Measurements from ENCODE around the gene PAX8.

Gene PAX8

DNA sequence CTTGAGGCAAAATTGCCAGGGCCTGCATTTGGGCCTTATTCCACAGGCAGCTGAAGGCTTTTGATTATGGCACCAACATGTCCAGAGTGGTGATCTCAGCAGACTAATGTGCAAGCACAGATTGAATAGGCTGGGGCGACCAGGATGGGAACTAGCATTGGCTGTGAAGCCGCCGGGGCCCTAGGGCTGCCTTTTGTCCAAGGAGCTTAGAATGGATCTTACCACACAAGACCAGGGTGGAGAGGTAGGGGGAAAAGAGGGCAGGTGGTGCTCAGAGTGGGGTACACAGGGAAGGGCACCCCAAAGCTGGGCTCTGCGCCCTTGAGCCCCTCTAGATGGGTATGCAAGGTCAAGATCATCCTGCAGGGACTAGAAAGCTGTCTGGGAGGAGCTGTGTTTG, 81.9 kb downstream of the PAX8 start:
- intact Hi-C loops (cut with DNase I), result no loop called here
- DNase-seq, result peak in 3 of 10 donors; percentile 36 to 75 (median 62)

DNA sequence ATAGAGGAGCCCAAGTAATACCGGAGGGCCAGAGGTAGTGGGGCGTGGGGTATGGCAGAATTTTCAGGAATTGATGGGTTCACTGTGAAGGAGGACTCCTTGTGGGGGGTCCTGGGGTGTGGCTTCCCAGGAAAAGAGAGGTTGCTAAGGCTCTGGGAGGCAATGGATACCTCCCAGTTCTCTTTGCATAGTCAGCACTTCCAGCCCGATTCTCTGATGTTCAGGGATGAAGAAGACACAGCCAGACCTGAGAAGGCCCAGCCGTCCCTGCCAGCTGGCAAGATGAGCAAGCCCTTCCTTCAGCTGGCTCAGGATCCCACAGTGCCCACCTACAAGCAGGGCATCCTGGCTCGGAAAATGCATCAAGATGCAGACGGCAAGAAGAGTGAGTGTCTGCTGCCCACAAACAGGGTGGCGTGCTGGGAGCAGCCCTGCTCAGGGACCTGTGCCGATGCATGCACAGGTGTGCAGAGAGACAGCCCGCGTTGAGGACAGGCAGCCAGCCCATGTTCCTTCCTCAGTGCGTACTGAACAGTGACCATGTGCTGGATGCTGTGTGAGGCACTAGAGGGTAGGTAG, 82.7 kb downstream of the PAX8 start:
- intact Hi-C loops (cut with DNase I), result no loop called here
- peak in 4 of 10 donors; percentile 44 to 90 (median 60) for DNase-seq

- intact Hi-C loops (cut with DNase I), result no loop called here
- DNase-seq, result peak in 2 of 10 donors; percentile 39 to 66
Measured at GRCh38 chr2:113192459-113193100, 86.1 kb downstream of the PAX8 start.

DNA sequence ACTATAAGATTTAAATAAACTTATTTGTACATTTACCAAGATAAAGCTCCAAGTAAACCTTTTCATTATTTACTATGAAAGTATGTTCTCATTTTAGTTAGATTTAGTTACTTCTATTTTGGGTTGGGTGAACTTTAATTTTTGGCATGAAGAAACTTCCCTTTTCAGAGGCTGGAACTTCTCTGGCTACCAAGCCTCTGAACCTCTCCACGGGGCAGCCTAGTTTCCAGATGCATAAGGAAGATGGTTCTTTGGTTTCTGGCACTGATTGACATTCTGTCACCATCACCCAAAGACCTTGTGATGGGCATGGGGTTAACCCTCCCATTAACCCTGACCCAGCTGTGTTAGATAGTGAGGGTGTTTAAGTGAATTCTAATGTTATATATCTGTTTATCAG, 87.8 kb downstream of the PAX8 start:
- intact Hi-C loops (cut with DNase I), result no loop called here
- DNase-seq, result peak in 2 of 10 donors; percentile 7 to 14

GRCh38 chr2:113187771-113188170, 91.0 kb downstream of the PAX8 start:
- DNase-seq, result no peak
- intact Hi-C loops (cut with DNase I), result no loop called here

GRCh38 chr2:113186433-113186796, 92.3 kb downstream of the PAX8 start:
- intact Hi-C loops (cut with DNase I), result no loop called here
- peak in 3 of 10 donors; percentile 10 to 64 (median 32) for DNase-seq

GRCh38 chr2:113185664-113186432, 92.9 kb downstream of the PAX8 start:
- intact Hi-C loops (cut with DNase I), result no loop called here
- peak in 4 of 10 donors; percentile 49 to 90 (median 74) for DNase-seq

DNA sequence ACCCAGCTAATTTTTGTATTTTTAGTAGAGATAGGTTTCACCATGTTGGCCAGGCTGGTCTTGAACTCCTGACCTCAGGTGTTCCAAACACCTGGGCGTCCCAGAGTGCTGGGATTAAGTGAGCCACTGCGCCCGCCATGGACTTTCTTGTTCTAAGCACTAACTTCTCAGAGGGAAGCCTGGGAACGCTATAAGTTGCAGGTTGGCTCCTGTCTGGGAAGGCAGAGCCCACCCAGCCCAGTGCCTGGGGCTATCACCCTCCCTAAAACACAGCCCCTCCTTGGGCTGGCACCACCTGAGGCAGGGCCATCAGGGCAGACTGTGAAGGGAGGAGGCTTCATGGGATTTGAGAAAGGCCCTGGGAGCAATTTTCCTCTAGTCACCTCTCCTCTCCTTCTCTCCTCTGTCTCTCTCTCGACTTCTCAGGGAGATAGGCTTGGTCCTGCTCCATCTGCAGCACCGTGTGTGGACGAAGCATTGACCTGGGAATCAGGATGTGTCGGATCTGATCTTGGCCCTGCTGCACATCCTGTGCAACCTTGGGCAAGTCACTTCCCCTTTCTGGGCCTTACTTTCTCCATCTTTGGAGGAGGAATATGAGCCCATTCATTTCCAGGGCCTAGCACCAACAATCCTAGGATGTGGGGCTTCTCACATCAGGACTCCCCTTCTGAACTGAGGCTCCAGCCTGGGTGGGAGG, 94.0 kb downstream of the PAX8 start:
- peak in 3 of 10 donors; percentile 32 to 55 (median 44) for DNase-seq
- intact Hi-C loops (cut with DNase I), result no loop called here

GRCh38 chr2:113183703-113184102, 95.0 kb downstream of the PAX8 start:
- peak in 3 of 10 donors; percentile 11 to 31 (median 16) for DNase-seq
- intact Hi-C loops (cut with DNase I), result no loop called here

DNA sequence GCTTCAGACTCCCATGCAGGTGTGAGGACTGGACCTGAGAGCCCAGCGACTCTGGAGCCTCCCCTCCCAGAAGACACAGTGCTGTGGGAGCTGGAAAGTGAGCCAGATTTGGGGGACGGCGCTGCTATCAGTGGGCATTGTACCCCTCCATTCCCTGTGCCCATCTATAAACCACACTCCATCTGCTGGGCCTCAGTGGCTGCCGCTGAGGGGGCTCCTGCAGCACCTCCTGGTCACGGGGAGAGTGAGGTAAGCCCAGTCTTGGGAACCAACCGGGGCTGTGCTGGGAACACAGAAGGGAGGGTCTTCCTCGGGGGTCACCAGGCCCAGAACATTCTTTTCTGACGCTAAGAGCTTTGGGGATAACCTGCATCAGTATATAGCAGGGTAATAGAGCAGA, 95.5 kb downstream of the PAX8 start:
- peak in 3 of 10 donors; percentile 24 to 57 (median 39) for DNase-seq
- intact Hi-C loops (cut with DNase I), result no loop called here

DNA sequence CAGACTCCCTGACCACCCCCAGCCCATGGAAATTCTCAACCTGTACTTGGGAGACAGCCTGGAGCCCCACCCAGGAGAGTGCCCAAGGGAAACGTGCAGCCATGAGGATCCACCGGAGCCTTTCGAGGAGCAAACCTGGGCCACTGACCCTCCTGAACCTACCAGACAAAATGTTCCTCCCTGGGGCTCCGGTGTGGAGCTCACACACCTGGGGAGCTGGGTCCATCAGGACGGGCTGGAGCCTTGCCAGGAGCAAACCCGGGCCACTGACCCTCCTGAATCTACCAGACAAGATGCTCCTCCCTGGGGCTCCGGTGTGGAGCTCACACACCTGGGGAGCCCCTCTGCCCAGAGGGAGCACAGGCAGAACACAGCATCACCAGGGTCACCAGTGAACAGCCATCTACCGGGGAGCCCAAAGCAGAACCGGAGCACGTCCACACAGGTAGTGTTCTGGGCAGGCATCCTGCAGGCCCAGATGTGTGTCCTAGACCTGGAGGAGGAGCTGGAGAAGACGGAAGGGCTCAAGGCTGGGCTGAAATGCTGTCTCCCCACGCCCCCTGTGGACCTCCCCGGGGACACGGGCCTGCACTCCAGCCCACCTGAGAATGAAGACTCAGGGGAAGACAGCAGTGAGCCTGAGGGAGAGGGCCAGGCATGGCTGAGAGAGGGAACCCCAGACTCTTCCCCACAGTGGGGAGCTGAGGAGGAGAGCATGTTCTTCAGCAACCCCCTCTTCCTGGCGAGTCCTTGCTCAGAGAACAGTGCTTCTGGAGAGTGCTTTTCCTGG, 96.1 kb downstream of the PAX8 start:
- peak in 3 of 10 donors; percentile 59 to 83 (median 72) for DNase-seq
- intact Hi-C loops (cut with DNase I), result no loop called here

GRCh38 chr2:113181258-113182051, 97.3 kb downstream of the PAX8 start:
- intact Hi-C loops (cut with DNase I), result no loop called here
- peak in 3 of 10 donors; percentile 15 to 67 (median 65) for DNase-seq

GRCh38 chr2:113180131-113180946, 98.4 kb downstream of the PAX8 start:
- intact Hi-C loops (cut with DNase I), result no loop called here
- DNase-seq, result peak in 3 of 10 donors; percentile 12 to 39 (median 29)

GRCh38 chr2:113179446-113180045, 99.2 kb downstream of the PAX8 start:
- intact Hi-C loops (cut with DNase I), result no loop called here

GRCh38 chr2:113178891-113179290, 99.8 kb downstream of the PAX8 start:
- intact Hi-C loops (cut with DNase I), result no loop called here
- peak in 3 of 10 donors; percentile 11 to 43 (median 20) for DNase-seq

More at GRCh38 chr2:113179446-113180045, 99.2 kb downstream of the PAX8 start:
- peak in 3 of 10 donors; percentile 25 to 55 (median 41) for DNase-seq

- DNase-seq, result peak in 3 of 10 donors; percentile 6 to 39 (median 12)
- intact Hi-C loops (cut with DNase I), result no loop called here
Measured at GRCh38 chr2:113178069-113178746, 100.5 kb downstream of the PAX8 start.

DNA sequence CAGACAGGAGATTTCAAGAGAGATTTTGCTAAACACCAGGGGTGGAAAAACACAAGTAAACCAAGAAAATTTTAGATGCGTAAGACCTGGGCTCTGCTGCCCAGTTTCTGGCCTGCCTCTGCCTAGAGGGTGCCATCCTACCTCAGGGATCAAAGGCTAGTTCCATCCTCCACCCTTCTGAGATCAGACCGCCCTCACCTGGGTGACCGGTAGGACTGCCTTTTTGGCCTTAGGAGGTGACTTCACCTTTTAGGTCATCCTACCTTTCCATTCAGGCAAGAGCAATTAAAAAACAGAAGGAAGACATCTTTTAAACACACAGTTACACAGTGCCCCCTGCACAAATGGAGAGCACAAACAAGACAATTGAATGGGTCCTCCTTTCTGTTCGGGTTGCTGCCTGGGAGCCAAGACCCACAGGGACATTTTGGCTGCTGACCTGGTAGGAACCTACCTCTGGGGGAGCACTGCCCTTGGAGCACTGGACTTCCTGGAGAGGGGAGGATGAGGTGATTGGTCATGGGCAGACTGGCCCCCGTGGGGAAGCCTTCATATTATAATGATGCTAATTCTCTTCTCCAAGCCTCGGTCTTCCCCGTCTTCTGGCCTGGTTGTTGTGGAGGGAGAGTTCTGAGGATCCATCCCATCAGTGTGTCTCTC, 101.9 kb downstream of the PAX8 start:
- intact Hi-C loops (cut with DNase I), result no loop called here
- peak in 3 of 10 donors; percentile 34 to 55 (median 52) for DNase-seq
